Measurements from ENCODE around the gene SORBS1.

GRCh38 chr10:95482501-95483233 is 78.5 kb downstream of the SORBS1 start:
- TF ChIP-seq CTCF (IDR thresholded peaks at IDR 0.05) = no peak
- no peak for TF ChIP-seq POLR2A (IDR thresholded peaks at IDR 0.05)
